HL-60 (cell line): ENCODE results near the gene CCR2.

Experiments
- GABPA ChIP-seq: IDR thresholded peaks from 2 replicates; pipeline ENCODE4 v1.6.1; 2012; ENCODE audit warnings: low read depth
- POLR2AphosphoS5 ChIP-seq: IDR thresholded peaks from 2 replicates; pipeline ENCODE4 v1.6.1; 2012; ENCODE audit warnings: low read depth
- SPI1 ChIP-seq: IDR thresholded peaks from 2 replicates; pipeline ENCODE4 v1.6.1; 2012; ENCODE audit warnings: low read depth, mild to moderate bottlenecking, borderline replicate concordance
- TF ChIP-seq, protein P1 (sequence below): IDR thresholded peaks from one replicate; pipeline ENCODE4 v1.5.1; 2011; ENCODE audit warnings: low read length, control low read depth, inconsistent platforms; ENCODE audit not compliant: insufficient read depth
- TF ChIP-seq, protein P2 (sequence below): IDR thresholded peaks from 2 replicates; pipeline ENCODE4 v1.6.1; 2012; ENCODE audit warnings: low read depth; ENCODE audit not compliant: insufficient replicate concordance

DNA sequence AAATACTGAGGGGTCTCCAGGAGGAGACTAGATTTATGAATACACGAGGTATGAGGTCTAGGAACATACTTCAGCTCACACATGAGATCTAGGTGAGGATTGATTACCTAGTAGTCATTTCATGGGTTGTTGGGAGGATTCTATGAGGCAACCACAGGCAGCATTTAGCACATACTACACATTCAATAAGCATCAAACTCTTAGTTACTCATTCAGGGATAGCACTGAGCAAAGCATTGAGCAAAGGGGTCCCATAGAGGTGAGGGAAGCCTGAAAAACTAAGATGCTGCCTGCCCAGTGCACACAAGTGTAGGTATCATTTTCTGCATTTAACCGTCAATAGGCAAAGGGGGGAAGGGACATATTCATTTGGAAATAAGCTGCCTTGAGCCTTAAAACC is 21.3 kb downstream of the CCR2 start:
- TF ChIP-seq, protein P1, sequence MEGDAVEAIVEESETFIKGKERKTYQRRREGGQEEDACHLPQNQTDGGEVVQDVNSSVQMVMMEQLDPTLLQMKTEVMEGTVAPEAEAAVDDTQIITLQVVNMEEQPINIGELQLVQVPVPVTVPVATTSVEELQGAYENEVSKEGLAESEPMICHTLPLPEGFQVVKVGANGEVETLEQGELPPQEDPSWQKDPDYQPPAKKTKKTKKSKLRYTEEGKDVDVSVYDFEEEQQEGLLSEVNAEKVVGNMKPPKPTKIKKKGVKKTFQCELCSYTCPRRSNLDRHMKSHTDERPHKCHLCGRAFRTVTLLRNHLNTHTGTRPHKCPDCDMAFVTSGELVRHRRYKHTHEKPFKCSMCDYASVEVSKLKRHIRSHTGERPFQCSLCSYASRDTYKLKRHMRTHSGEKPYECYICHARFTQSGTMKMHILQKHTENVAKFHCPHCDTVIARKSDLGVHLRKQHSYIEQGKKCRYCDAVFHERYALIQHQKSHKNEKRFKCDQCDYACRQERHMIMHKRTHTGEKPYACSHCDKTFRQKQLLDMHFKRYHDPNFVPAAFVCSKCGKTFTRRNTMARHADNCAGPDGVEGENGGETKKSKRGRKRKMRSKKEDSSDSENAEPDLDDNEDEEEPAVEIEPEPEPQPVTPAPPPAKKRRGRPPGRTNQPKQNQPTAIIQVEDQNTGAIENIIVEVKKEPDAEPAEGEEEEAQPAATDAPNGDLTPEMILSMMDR: no peak
- no peak for TF ChIP-seq POLR2AphosphoS5
- TF ChIP-seq, protein P2, sequence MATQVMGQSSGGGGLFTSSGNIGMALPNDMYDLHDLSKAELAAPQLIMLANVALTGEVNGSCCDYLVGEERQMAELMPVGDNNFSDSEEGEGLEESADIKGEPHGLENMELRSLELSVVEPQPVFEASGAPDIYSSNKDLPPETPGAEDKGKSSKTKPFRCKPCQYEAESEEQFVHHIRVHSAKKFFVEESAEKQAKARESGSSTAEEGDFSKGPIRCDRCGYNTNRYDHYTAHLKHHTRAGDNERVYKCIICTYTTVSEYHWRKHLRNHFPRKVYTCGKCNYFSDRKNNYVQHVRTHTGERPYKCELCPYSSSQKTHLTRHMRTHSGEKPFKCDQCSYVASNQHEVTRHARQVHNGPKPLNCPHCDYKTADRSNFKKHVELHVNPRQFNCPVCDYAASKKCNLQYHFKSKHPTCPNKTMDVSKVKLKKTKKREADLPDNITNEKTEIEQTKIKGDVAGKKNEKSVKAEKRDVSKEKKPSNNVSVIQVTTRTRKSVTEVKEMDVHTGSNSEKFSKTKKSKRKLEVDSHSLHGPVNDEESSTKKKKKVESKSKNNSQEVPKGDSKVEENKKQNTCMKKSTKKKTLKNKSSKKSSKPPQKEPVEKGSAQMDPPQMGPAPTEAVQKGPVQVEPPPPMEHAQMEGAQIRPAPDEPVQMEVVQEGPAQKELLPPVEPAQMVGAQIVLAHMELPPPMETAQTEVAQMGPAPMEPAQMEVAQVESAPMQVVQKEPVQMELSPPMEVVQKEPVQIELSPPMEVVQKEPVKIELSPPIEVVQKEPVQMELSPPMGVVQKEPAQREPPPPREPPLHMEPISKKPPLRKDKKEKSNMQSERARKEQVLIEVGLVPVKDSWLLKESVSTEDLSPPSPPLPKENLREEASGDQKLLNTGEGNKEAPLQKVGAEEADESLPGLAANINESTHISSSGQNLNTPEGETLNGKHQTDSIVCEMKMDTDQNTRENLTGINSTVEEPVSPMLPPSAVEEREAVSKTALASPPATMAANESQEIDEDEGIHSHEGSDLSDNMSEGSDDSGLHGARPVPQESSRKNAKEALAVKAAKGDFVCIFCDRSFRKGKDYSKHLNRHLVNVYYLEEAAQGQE: no peak
- TF ChIP-seq GABPA: no peak
- no peak for TF ChIP-seq SPI1
